ENCODE data around the gene TMEM255A.

The TMEM255A gene

DNA sequence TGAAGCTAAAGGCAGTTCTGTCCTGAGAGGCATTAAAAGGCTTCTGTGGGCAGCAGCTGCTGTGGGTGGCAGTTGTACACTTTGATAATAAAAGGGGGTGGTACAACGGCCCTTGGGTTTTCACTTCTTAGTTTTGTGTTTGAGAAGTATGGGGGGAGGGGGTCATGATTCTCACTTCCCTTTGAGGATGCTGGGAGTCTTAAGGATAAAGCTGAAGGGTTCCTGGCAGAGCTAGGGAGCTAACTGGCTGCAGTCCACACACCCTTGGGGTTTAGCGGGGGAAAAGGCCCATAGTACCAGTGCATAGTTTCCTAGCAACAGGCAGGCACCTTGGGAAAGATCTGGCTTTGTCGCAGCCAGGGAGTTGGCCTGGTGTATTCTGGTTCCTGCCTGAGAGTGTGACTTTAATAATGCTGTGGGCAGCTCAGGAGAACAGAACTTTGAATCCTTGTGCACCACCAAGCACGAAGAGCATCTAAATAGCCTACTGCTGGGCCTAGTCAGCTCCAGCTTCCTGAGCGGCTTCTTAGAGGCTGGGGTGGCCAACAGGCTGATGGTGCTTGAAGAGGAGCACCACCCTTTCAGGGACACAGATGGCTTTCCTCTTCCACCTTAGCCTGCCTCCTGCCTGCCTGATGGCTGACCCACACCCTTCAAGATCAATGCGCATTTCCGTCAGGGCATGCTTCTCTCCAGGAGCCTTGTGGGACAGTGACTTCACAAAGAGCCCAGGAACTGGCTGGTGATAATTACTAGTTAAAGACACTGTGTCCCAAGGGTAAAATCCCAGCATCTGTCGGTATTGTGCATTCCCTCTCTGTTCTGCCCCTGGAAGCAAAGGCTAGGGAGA is 48.2 kb downstream of the TMEM255A start:
- no peak for DNase-seq

DNA sequence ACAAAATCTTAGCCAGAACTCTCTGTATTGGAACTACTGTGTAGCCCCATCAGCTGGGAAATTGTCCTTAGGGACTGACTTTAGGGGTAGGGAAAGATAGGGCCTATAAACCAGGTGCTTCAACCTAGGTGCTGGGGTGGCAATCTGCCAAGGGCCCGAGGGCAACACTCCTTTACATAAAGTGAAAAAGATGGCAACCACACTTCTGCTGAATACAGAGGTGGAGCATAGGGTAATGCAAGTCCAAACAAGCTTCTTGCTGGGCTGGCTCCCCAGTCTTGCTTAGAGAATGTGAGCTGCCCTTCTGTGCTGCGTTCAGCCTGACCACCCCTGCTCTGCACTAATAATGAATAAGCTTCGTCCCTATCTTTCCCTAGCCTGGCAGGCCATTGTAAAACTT is 50.9 kb downstream of the TMEM255A start:
- DNase-seq = peak; percentile 49

DNA sequence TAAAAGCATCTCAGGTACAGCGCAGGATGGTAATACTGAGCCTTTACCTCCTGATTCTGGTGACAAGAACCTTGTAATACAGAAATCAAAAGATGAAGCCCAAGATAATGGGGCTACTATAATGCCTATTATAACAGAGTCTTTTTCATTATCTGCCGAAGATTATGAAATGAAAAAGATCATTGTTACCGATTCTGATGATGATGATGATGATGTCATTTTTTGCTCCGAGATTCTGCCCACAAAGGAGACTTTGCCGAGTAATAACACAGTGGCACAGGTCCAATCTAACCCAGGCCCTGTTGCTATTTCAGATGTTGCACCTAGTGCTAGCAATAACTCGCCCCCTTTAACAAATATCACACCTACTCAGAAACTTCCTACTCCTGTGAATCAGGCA is 57.5 kb downstream of the TMEM255A start:
- no peak for DNase-seq

DNA sequence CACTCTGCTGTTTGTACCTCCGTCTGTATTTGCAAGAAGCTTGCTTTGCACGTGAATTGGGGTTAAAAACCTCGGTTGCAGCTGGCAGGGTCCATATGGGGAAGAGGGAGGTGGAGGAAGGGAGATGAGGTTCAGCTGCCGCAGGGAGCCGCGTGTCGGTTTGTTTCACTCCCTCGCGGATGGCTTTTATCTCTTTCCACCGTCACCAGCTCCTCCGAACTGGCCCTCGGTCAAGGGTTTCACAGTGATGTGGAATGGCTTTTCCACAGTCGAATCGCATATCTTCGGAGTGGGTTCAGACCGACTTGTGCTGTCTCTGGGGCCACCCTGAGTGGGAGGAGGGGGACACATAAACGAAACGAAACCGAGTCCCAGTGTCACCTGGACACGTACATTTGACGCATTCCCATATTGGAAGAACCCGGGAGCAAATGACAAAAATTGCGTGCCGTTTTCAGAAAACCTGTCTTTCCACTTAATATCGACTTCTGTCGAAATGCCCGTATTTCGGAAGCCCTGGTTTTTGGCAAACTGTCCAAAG is 59.7 kb downstream of the TMEM255A start:
- no peak for DNase-seq

DNA sequence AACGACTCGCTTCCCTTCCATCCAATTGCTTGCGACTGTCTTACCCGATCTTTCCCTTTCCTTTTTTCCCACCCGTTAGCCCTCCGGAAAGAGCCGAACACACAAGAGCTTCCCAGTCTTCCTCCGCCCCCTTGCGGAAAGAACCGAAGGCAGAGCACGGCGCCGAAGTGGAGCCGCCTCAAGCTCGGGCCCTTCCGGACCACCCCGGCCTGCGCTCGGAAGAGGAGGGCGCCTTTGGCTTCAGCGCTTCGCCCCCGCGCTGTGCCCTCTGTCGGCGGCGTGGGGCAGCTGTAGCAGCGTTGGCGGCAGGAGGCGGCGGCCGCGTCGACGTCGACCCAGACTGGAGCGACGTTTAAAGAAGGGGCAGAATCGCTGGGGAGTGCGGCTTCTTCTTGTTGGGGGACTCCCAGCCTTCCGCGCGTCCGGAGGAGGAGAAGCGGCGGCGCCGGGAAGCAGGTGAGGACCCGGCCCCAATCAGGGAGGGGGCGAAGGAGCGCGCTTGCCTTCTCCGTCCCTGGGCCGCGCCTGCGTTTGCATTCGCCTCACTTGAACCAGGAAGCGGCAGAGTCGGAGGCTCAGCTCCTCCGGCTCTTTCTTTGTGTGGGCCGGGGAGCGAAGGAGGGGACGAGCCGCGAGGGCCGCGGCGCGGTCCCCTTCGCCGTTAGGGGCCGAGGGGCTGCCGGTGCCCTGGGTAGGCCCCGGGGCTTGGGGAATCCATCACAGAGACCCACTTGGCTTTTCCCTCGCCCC is 60.6 kb downstream of the TMEM255A start, which contains the start of gene ZBTB33:
ZBTB33 (plus strand) TSS at position 291 of the 750 bp plus-strand sequence. CDS start 2,604 bp downstream, outside the sequence.
- peak; percentile 90 for DNase-seq

DNA sequence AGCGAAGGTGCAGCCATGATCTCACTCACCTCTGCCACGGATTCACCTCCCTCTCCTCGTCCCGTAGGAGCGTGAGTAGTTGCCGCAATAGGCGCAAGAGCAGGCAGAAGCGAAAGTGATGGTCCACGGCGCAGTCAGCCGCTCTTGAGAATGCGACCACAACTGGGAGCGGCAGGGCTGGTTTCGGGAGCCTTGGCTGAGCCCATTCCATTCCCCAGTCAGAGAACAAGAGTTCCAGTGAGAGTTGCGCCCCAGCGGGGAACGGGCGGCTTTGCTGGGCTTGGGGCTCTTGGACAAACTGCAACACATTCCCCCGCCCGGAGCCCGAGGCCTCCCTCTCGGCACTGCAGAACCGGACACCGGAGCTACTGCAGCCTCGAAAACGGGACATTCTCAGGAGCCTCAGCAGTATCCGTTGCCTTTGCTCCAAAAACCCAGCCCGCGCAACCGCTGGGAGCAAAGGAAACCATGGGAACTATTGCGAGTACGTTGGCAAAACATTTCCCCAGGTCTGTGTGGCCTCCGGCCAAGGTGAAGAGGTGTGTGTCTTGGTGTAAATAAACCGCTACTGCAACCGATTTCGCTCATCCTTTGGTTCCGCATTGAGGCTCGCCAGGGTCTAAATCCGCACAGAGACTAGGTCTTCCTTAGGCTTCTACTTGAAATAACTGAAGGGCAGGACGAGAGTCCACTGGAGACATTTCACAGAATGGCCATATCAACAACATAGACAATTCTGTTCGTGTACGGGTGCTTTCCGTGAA is 66.3 kb downstream of the TMEM255A start:
- DNase-seq = peak; percentile 72

DNA sequence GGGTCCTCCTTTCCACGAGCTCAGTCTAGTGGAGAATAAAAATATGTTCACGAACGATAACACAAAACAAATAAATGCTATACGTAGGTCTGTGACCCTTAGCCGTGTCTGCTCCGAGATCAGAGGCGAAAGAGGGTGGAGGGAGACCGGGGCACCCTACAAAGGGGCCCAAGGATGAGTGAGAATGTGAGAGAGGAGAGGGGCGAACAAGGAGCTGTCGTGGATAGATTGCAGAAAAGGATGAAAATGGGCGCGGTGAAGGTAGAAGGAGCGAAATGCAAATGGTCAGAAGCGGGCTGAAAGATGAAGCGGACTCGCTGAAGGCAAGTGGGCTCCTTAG is 66.9 kb downstream of the TMEM255A start:
- no peak for DNase-seq

DNA sequence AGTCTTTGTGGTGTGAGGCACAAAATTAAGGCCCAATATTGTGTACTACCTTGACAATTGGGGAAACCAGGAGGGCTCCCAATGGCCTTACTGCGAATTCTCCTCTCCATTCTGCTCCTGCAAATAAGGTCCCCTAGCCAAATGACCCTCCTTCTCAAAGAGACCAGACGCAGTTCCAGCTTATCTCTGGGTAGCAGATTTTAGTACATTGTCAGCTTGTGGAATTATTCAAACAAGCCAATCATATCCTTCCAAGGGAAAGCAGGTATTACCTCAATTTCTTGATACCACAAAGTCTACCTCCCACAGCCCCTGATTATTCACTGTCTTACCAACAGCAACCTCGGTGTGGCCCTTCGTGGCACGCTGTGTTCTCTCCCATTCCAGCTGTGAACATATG is 68.4 kb downstream of the TMEM255A start:
- no peak for DNase-seq

DNA sequence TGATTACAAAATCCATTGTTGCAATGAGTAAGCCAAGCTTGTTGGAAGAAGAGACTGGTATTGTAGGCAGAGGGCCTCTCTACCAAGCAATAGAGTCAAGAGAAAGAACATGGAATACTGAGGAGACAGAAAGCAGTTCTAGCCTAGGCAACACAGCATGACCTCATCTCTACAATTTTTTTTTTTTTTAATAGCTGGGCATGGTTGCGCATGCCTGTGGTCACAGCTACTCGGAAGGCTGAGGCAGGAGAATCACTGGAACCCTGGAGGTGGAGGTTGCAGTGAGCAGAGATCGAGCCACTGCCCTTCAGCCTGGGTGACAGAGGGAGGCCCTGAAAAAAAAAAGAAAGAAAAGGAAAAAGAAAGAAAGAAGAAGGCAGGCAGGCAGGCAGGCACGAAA is 72.3 kb downstream of the TMEM255A start:
- DNase-seq = no peak

DNA sequence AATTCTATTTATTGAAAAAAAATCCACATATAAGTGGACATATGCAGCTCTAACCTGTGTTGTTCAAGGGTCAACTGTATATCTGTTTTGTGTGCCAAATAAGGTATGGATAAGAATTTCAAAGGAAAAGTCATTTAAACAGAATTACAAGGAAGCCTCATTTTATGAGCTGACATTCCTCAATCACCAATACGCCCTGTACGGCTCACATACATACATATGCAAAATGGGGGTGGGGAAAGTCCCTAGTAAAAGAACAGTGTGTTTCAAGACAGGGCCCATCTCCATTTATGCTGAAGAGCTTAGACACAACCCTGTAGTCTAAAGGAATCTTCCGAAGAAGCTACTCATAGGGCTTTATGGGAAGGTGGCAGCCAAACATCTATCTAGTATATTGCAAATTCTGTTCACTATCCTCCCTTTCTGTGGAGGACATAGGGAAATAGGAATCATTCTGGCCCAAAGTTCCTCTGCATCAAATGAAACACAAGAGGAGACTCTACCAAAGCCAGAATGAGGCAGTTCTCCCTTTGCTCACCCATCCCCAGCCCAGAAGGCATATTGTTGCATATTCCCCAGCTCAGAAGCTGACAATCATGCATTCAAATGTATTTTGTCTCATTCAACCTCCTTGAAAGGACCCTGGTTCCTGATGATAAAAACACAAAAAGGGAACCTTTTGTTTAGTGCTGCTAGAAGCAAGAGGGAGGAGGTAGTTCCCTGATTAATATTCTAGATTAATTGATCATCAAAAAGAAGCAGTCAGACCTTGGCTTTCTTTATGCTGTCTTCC is 74.4 kb downstream of the TMEM255A start:
- no peak for DNase-seq

DNA sequence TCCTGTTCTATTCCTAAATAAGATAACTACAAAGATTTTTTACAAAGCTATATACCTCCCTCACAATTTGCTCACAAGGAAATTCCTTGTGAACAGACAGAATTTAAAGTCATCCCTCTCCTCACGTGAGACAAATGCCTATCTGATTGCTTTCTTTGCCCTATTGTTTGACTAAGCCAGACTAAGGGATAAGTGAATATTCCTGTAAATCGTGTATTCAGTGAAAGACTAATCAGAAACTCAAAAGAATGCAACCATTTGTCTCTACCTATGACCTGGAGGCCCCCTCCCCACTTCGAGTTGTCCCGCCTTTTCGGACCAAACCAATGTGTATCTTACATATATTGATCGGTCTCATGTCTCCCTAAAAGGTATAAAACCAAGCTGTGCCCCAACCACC is 76.0 kb downstream of the TMEM255A start:
- DNase-seq = no peak

DNA sequence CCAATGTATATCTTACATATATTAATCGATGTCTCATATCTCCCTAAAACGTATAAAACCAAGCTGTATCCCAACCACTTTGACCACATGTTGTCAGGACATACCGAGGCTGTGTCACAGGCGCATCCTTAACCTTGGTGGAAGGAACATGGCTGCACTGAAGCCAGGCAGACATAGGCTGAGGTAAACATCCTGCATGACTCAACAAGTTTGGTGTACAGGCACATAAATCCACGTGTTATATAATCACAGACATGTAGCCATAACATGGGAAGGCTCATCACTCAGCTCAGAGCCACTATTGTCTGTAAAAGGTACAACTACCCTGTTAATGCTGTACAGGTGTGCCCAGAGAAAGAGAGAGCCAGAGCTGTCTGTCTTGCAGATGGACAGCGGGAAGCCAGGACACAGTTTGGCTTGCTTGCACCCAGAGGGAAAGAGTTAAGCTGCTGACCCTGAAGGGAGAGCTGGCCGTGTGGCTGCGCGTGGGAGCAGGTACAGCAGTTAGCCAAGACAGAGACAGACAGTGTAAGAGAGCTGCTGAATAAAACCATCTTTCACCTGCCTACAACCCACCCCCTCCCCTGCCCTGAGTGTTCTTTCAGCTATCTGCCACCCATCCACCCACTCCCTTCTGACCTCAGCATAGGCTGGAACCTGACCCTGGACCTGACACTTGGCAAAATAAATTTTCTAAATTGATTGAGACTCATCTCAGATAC is 82.9 kb downstream of the TMEM255A start:
- DNase-seq = no peak

DNA sequence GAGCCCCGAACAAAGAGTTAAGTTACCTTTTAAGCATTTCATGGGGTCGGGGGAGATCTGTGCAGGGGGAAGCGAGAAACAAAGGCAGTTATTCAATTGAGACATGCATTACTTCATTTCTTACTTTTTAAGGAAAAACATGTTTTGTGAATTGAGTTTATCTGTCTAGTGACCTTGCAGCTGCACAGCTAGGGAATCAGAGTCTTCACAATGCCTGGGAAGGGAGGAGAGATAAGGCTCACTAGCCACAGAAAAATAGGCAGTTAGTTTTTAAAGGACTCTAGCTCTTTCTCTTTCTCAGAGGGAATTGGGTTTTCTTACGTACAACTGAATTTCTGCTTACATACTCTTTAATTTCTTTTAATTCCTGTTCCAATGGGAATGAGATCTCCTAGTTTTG is 86.9 kb downstream of the TMEM255A start:
- DNase-seq = no peak

DNA sequence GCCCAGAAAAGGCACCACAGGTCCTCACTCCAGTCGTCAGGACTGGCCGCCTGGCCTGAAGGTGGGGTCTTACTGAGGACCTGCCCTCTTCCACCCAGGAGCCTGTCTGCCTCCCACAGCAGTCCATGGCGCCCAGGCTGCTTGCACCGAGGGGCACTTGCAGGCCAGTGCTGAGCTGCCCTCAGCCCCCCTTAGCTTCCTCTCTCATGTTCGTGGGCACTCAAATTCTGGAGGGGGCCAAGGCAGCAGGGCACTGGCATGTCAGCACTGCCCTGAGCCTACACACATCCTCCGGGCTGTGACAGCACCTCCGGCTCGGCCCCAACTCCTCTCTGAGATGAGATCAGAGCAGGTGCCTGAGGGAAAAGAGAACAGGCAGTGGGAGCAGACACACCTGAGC is 87.9 kb downstream of the TMEM255A start:
- DNase-seq = no peak

DNA sequence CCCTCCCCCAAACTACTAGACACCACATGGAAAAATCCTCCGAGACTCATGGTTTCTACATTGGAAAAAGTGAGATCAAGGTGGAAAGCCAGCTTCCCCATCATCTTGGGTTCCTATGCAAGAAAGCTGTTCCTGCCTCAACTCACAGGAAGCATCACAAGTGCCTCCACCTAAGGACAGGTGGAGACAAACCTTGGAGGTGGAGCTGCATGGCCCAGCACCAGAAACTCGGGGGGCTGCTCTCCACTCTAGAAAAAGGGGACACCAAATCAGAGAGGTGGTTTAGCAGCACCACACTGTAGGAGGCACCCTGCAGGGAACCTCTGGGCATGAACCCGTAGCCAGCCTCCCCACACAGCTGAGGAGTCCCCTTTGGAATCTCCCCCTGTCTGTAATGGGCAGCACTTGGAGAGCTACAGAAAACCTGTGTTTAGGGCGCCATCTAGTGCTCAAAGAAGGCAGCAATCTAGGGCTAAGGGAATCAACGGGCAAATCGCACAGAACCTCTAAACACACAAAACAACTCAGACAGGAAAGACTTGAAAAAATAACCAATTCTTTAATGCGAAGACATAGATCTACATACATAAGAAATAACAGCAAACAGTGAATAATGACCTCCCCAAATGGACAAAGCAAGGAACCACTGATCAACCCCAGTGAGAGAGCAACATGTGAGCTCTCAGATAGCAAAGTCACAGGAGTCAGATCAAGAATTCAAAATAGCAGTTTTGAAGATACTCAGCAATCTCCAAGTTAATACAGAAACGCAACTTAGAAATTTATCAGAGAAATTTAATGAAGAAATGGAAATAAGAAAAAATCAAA is 97.6 kb downstream of the TMEM255A start:
- peak; percentile 10 for DNase-seq
